ENCODE data around the gene DISC1. TPM values are rescaled to one million over a fixed set of nuclear protein-coding genes. Genes with fewer than 3 reads are reported as not detected.
"Not testable (repeated sequence)": the region's sequence is repeated elsewhere in the genome, so short reads cannot be mapped to it uniquely, and the experiment has no call there.

DISC1 gene
- polyA plus RNA-seq, 1 donor = 6.3 TPM

- DNase-seq (ENCODE audit: low read depth) = no peak
These were observed 21.2 kb upstream of the DISC1 start for GRCh38 chr1:231605149-231606100.

GRCh38 chr1:231606712-231607111, 19.9 kb upstream of the DISC1 start:
- DNase-seq (ENCODE audit: low read depth) = no peak

- DNase-seq (ENCODE audit: low read depth) = no peak
These were observed 16.2 kb upstream of the DISC1 start for GRCh38 chr1:231610388-231610787.

GRCh38 chr1:231611111-231611510, 15.5 kb upstream of the DISC1 start:
- no peak for DNase-seq (ENCODE audit: low read depth)

GRCh38 chr1:231611851-231612250, 14.7 kb upstream of the DISC1 start:
- no peak for DNase-seq (ENCODE audit: low read depth)

- DNase-seq (ENCODE audit: low read depth) = no peak
These were observed 14.0 kb upstream of the DISC1 start for GRCh38 chr1:231612393-231613089.

GRCh38 chr1:231613419-231614349, 12.9 kb upstream of the DISC1 start:
- DNase-seq (ENCODE audit: low read depth) = no peak

GRCh38 chr1:231616667-231617066, 9.9 kb upstream of the DISC1 start:
- no peak for DNase-seq (ENCODE audit: low read depth)

GRCh38 chr1:231618609-231619256, 7.9 kb upstream of the DISC1 start:
- no peak for DNase-seq (ENCODE audit: low read depth)

- no peak for DNase-seq (ENCODE audit: low read depth)
These were observed 7.3 kb upstream of the DISC1 start for GRCh38 chr1:231619257-231619634.

GRCh38 chr1:231625042-231625441, 1.5 kb upstream of the DISC1 start:
- DNase-seq (ENCODE audit: low read depth) = not testable (repeated sequence)

GRCh38 chr1:231625975-231626534, 535 bp upstream of the DISC1 start:
- no peak for DNase-seq (ENCODE audit: low read depth)

- no peak for DNase-seq (ENCODE audit: low read depth)
These were observed 493 bp downstream of the DISC1 start for GRCh38 chr1:231626951-231627614.

GRCh38 chr1:231628207-231628876, 1.8 kb downstream of the DISC1 start:
- no peak for DNase-seq (ENCODE audit: low read depth)

GRCh38 chr1:231629132-231629531, 2.5 kb downstream of the DISC1 start:
- DNase-seq (ENCODE audit: low read depth) = no peak

- no peak for DNase-seq (ENCODE audit: low read depth)
These were observed 4.1 kb downstream of the DISC1 start for GRCh38 chr1:231630558-231631205.

GRCh38 chr1:231631717-231632116, 5.1 kb downstream of the DISC1 start:
- DNase-seq (ENCODE audit: low read depth) = no peak

GRCh38 chr1:231632119-231632518, 5.5 kb downstream of the DISC1 start:
- no peak for DNase-seq (ENCODE audit: low read depth)

GRCh38 chr1:231634323-231635013, 7.9 kb downstream of the DISC1 start:
- DNase-seq (ENCODE audit: low read depth) = no peak
